ENCODE measurements around the gene HSPA2.
"Not testable (repeated sequence)": the region's sequence is repeated elsewhere in the genome, so short reads cannot be mapped to it uniquely, and the experiment has no call there.

HSPA2 gene

GRCh38 chr14:64515053-64515452 is 25.5 kb upstream of the HSPA2 start:
- DNase-seq, result no peak

DNA sequence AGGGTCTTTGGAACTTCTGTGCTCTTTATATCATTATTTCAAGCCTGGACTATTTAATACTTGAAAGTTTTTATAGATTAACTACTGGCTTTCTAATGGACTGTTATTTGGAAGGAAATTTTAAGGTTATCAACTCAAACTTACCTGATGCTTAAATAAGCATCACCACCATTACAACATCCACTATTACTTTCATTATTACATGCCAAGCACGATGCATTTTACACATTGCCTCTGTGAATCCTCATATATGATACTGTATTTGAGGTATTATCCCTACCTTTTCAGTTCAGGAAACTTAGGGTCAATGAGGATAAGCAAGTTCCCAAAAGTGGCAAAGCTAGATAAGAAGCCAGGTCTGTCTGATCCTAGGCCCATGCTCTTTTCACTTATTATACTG is 23.6 kb upstream of the HSPA2 start:
- no peak for DNase-seq

GRCh38 chr14:64517667-64518066 is 22.9 kb upstream of the HSPA2 start:
- not testable (repeated sequence) for DNase-seq

DNA sequence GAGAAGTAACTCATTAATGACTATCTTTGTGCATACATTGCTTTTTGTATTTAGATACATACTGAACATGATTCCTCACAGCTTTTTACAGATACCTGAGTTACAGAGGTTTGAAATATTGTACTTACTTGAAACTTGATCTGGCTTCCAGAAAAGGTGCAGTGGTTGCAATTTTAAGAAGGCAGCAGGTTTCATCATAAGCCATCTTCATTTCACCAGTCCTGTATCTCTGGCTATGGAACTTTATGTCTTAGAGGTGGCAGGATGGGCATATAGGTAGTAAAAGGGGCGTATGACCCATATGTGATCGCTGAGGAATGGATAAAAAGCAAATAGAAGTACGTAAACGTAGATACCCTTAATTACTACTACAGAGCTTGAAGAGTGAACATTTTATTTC is 22.3 kb upstream of the HSPA2 start:
- no peak for DNase-seq

GRCh38 chr14:64520699-64521098 is 19.8 kb upstream of the HSPA2 start:
- no peak for DNase-seq

- DNase-seq, result no peak
Measured at GRCh38 chr14:64522591-64523355, 17.8 kb upstream of the HSPA2 start.

- no peak for DNase-seq
Measured at GRCh38 chr14:64525354-64525753, 15.2 kb upstream of the HSPA2 start.

DNA sequence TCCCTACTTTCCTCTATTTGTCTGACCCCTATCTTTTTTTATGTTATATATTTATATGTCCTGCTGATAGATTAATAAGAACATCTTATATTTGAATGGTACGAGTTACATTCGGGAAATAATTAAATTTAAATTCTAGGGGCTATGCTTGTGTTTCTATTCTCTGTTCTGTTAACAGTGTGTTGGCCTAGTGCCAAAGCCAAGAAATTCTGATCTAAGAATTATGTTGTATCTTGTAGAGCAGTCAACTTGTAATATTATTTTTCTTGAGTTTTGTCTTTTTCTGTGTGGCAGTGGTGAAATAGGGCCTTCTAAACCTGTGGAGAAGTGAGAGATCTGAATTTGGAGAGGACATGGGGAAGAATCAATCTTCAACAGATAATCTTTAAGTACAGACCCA is 9.0 kb upstream of the HSPA2 start:
- DNase-seq, result no peak

DNA sequence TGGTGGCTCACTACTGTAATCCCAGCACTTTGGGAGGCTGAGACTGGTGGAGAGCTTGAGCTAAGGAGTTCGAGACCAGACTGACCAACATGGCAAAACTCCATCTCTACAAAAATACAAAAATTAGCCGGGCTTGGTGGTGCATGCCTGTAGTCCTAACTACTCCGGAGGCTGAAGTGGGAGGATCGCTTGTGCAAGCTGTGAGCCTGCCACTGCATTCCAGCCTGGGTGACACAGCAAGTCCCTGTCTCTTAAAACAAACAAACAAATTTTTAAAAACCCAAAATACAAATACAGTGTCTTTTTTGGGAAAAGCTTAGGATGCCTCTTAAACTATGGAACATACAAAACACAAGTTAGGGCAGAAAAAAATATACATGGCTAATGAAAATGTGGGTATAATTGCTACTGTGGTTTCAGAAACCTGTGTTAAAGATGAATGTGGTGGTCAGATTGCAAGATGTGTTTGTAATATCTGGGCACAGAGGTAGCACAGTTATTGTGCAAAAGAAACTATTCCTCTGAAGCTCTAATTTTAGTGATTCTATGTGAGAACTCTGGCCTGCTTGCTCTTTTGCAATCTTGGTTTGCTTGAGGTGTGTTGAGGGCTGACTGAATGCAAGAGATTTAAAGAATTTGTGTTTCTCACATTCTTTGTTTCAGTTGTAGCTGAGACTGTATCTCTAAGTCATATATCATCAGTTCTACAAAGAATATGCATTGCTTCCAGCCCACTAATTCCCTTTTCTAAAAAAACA is 3.9 kb upstream of the HSPA2 start:
- DNase-seq, result no peak

- DNase-seq, result peak in 1 of 2 experiments; percentile 2
Measured at GRCh38 chr14:64541261-64541971, 875 bp downstream of the HSPA2 start.

GRCh38 chr14:64541972-64542835 is 1.7 kb downstream of the HSPA2 start:
- DNase-seq, result no peak

GRCh38 chr14:64542836-64543201 is 2.3 kb downstream of the HSPA2 start:
- DNase-seq, result no peak

GRCh38 chr14:64544607-64545312 is 4.2 kb downstream of the HSPA2 start:
- peak in 1 of 2 experiments; percentile 1 for DNase-seq

DNA sequence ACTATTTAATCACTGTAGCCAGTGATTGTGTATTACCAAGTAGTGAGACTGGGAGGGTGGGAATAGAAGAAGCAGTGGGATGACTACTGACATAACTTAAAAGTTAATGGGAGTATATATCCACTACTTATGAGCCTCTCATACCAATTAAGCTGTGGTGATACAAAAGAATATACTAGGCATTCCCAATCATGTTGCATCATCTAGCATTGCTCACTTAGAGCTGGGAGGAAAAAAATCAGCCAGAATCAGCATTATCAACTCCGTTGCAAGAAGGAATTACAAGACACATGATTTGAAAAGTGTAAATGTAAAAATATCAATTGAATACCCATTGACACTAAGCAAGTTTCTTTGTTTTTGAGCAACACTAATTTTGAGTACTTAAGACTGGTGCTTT is 8.5 kb downstream of the HSPA2 start:
- DNase-seq, result peak in 1 of 2 experiments; percentile 5

GRCh38 chr14:64549791-64550620 is 9.5 kb downstream of the HSPA2 start, which contains the start of gene PPP1R36:
PPP1R36 (plus strand) TSS chr14:64549961; CDS start chr14:64549998, 37 bp downstream.
- peak; percentile 56 to 87 for DNase-seq

GRCh38 chr14:64550621-64551333 is 10.2 kb downstream of the HSPA2 start:
- no peak for DNase-seq

DNA sequence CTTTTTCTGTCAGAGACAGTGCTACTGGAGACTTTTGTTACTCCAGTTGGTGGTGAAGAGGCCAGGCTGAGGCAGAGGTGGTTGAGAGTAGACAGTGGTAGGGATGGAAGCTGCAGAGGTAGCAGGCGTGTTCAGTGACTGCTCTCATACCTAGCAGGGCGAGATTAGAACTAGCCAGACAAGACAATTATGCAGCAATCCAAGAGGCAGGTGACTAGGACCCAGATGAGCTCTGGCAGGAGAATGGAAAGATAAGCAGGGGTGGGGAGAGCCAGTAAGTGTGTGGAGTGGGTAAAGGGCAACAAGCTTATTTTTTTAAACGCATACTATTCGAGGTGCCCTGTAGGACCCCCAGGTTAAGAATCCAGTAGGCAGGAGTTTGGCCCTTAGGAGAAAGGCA is 14.0 kb downstream of the HSPA2 start:
- DNase-seq, result no peak

DNA sequence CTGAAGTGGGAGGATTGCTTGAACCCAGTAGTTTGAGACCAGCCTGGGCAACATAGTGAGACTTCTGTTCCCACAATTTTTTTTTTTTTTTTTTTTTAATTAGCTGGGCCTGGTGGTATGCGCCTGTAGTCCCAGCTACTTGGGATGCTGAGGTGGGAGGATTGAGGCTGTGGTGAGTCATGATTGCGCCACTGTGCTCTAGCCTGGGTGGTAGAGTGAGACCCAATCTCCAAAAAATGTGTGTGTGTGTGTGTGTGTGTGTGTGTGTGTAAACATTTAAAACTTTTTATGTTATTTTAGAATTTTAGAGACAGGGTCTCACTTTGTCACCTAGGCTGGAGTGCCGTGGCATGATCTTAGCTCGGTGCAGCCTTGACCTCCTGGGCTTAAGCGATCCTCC is 16.0 kb downstream of the HSPA2 start:
- DNase-seq, result no peak

GRCh38 chr14:64558216-64558615 is 17.7 kb downstream of the HSPA2 start:
- not testable (repeated sequence) for DNase-seq

GRCh38 chr14:64561631-64562030 is 21.1 kb downstream of the HSPA2 start:
- no peak for DNase-seq

Data from NCI-H526 (cell line).